PC-3 (cell line): ENCODE results near the gene SIK1.
"Not testable (repeated sequence)": the region's sequence is repeated elsewhere in the genome, so short reads cannot be mapped to it uniquely, and the experiment has no call there.

Source experiments
- CTCF ChIP-seq: fragments of 300-600 bp; sonication (generic); conservative IDR thresholded peaks from 2 replicates; pipeline ENCODE4 v1.5.1; 2017; ENCODE audit warnings: antibody characterized with exemption, low read depth, mild to moderate bottlenecking, low read length
- EZH2 ChIP-seq: fragments of 300-600 bp; sonication (generic); IDR thresholded peaks from one replicate; pipeline ENCODE4 v1.6.1; 2017; ENCODE audit warnings: antibody characterized with exemption, mild to moderate bottlenecking, low read length; ENCODE audit not compliant: unreplicated experiment

DNA sequence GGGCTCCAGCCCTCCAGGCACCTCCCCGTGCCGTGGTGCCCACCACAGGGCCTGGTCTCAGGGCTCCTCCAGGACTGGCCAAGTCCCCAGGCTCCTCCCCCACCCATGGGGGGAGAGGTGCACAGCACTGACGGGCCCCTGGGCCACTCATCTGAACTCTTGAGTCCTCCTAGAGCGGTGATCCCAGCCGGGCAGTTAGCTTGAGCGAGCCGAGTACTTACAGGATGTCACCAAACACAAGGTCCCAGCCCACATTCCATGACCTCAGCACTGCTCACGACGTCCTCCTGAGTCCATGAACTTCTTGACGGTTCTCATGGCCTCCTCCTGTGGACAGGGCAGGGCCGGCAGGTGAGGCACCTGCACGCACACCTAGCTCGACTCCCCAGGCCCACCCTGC, 33.5 kb upstream of the SIK1 start:
- not testable (repeated sequence) for TF ChIP-seq CTCF, EZH2
